GM18511 (cell line): ENCODE results near the gene STK32B.
"Not testable (repeated sequence)": the region's sequence is repeated elsewhere in the genome, so short reads cannot be mapped to it uniquely, and the experiment has no call there.

Source experiments
- ATAC-seq: cut with Tn5 transposase; IDR thresholded peaks from one replicate; pipeline ENCODE4 v1.9.1; 2021; ENCODE audit warnings: mild to moderate bottlenecking, moderate library complexity; ENCODE audit not compliant: unreplicated experiment

Gene STK32B

DNA sequence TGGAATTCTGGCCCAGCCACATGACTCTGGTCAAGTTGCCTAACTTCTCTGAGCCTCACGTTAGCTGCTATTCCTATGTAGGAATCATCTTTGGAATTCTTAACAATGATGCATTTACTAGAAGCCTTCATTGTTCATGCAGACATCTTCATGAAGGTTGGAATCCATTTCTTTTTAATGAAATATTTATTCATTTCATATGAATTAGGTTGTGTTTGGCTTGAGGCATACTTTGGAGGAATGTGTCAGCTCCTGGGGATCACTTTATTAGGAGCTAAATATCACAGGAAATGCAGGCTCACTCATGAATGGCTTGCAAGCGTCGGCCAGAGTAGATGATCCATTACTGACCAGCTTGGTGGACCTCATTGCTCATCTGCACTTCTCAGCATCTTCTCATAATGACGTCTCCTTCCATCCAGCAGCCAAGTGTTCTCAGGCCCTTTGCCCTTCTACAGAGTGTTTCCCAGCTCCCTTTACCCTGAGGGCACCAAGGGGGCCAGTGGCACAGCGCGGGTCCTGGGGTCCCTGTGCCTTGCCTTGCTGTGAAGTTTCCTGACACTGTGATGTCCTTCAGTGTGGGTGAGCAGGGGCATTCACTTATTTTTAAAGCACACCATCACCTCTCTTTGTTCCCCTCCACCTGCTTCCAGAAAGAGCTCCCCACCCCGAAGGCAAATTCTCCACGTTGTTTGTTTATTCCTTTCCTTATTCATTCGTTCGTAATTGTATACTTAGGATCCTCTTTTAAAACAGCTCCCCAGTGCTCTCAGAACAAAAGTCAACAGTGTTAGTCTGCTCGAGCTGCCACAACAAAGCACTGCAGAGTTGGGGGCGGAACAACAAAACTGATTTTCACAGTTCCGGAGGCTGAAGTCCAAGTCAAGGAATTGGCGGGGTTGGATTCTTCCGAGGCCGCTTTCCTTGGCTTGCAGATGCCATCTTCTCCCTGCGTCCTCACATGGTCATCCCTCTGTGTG lies 106.8 kb downstream of the STK32B start:
- ATAC-seq = no peak

DNA sequence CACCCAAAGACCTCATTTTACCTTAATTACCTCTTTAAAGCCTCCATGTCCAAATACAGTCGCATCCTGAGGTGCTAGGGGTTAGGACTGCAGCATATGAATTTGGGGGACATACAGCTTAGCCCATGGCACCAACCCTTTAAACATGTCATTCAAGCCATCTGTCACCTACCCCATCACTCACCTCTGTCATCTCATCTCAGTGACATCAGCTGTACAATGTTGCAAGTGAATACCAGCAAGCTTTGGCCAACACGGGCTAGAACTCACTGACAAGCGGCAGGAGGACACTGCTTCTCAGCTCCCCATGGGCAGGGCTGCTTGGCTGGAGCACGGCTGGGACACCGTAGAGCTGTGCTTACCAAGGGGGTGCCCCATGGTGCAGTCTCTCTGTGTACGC lies 107.5 kb downstream of the STK32B start:
- no peak for ATAC-seq

DNA sequence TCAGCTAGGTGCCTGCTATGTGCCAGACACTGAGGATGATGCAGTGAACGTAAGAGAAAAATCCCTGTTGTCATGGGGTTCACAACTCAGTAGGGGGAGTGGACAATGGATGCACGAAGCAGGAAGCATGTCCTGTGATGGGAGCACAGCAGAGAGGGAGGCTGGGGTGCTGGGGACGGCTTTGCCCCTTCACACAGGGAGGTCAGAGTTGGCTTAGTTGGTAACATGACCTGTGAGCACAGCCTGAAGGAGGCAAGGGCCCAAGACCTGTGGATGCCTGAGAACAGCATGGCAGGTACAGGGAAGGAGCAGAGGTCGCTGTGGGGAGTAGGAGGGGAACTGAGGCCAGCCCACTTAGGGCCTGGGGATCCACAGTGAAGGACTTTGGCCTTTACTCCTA lies 109.4 kb downstream of the STK32B start:
- ATAC-seq = no peak

DNA sequence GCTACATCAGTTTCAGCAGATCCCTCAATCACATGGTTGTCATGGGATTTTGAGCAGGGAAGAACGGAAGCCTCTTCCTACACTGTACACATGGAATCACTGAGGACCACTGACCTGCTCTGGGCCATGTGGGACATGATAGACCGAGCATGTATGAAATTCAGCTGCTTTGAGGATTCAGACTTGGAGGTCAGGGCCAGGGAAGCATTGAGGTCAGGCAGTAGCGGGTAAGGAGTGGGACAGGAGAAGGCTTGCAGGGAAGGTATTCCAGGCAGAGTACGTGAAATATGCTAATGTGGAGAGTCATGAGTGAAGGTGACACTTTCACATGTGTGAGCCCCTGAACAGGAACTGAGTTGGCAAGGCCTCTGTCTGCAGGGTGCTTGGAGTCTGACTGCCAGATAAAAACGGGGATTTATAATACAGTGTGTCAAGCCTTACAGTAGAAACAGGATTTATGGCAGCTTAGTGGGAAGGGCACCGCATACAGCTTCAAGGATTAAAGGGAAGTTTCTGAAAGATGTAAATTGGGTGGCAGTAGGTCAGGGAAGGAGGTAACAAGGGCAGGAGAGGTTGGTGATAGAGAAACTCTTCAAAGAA lies 111.7 kb downstream of the STK32B start:
- ATAC-seq = no peak

DNA sequence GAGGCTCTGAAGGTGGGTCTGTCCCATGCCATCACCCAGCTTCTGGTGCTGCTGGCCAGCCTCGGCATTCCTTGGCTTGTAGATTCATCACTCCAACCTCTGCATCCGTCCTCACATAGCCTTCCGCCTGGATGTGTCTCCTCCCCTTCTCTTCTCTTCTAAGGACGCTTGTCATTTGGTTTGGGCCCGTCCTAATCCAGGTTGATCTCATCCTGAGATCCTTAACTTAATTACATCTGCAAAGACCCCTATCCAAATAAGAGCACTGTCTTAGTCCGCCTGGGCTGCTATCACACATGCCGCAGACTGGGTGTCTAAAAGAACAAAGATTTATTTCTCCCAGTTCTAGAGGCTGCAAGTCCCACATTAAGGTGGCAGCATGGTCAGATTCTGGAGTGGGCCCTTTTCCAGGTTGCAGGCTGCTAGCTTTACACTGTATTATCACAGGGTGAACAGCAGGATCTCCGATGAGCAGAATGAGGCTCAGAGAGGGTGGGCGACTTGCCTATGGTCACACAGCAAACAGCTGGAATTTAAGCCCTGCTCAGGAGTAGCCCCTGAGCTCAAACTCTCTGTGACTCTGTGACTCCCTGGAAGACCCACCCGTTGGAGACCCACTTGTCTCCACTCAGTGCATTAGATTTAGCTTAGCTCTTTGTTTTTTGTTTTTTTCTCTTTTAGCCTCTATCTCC lies 113.1 kb downstream of the STK32B start:
- no peak for ATAC-seq

DNA sequence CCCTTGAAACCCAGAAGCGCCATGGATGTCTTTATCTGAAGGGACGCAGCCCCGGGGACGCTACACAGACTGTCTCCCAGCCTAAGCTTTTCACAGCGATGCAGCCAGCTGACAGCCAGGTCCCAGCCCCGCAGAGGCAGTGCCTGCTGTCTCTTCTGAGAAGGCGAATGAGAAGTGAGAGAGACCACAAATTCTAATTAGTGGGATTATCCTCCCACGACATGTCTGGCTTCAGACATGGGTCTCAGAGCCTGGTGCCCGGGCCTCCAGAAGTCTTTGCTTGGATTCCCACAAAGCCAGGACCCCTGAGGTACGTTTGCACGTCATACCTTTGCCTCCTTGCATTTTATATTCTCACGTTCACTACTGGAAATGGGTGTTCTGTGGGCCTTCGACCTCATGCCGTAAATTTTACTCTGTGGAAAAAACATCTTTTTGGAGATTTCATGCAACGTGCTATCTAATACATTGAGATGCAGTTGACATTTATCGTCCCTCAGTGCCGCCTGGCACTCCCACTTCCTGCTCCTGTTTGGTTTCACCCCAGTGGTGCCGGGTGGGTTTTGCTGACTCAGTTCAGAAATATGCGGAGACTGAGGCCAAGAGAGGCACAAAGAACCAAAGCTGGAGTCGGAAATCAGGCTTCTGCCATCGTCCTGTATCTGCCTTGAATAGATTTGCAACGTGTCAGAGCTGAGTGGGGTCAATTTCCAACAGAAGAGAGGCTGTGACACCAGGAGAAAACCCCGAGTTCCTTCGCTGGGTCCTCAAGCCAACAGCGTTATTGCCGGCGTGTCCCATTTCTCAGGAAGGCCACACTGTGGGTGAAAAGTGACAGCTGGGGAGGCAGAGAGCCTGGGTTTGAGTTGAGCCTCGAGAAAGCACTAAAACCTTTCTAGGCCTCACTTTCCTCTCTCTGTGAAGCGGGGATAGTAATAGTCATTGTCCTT lies 114.4 kb downstream of the STK32B start:
- ATAC-seq = no peak

DNA sequence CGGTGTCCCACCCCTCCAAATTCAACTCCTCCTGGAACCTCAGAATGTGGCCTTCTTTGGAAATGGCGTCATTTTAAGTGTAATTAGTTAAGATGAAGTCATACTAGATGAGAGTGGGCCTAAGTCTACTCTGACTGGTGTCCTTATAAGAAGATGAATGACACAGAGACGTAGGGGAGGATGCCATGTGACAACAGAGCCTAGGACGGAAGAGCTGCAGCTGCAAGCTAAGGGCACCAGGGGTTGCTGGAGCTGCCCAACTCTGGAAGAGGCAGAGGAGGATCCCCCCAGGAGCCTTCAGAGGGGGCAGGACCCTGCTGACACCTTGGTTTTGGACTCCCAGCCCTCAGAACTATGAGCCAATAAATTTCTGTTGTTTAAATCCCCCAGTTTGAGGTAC lies 115.1 kb downstream of the STK32B start:
- no peak for ATAC-seq

DNA sequence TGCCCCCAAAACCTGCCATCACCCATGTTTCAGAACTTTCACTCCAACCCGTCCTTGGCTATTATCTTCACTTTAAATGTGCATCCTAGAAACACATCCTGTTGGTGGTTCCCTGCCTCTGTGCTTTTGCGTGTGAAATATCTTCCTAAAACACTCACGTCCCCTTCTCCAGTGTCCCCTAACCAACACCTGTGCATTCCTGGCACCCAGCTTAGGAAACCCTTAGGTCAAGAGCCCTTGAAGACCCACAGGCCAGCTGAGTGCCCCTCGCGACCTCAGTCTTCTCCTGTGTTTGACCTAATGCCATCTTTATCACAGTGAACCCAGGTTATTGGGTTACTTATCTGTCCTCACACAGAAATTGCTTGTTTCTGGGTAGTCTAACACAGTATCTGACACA lies 117.6 kb downstream of the STK32B start:
- ATAC-seq = no peak

DNA sequence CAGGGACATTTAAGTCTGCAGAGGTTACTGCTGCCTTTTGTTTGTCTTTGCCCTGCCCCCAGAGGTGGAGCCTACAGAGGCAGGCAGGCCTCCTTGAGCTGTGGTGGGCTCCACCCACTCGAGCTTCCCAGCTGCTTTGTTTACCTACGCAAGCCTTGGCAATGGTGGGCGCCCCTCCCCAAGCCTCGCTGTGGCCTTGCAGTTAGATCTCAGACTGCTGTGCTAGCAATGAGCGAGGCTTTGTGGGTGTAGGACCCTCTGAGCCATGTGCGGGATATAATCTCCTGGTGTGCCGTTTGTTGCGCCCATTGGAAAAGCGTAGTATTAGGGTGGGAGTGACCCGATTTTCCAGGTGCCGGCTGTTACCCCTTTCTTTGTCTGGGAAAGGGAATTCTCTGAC lies 124.6 kb downstream of the STK32B start:
- not testable (repeated sequence) for ATAC-seq

DNA sequence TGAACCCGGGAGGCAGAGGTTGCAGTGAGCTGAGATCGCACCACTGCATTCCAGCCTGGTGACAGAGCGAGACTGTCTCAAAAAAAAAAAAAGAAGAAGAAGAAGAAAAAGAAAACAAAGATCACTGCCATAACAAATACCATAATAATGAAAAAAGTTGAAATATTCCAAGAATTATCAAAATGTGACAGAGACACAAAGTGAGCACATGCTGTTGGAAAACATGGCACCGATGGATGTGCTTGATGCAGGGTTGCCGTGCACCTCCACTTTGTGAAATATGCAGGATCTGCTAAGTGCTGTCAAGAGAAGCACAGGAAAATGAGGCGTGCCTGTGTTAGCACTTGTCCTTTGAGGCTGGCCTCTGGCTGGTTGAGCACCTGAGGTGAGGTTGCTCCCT lies 133.3 kb downstream of the STK32B start:
- no peak for ATAC-seq

DNA sequence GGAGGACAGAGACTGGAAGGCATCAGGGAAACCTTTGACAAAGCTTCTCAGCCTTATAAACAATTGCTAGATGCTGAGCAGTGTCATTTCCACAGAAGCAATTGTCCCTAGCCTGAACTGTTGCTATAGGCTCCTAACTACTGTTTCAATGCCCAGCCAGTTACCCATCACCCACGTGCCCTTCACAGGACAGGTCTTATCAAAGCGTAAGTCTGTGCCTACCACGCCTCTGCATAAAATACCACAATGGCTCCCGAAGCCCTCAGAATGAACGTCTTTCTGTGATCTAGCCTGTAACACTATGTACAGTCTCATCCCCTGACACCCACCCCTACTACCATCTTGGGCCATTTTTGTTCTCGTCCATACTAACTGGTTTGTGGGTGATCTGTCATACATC lies 134.3 kb downstream of the STK32B start:
- ATAC-seq = no peak

DNA sequence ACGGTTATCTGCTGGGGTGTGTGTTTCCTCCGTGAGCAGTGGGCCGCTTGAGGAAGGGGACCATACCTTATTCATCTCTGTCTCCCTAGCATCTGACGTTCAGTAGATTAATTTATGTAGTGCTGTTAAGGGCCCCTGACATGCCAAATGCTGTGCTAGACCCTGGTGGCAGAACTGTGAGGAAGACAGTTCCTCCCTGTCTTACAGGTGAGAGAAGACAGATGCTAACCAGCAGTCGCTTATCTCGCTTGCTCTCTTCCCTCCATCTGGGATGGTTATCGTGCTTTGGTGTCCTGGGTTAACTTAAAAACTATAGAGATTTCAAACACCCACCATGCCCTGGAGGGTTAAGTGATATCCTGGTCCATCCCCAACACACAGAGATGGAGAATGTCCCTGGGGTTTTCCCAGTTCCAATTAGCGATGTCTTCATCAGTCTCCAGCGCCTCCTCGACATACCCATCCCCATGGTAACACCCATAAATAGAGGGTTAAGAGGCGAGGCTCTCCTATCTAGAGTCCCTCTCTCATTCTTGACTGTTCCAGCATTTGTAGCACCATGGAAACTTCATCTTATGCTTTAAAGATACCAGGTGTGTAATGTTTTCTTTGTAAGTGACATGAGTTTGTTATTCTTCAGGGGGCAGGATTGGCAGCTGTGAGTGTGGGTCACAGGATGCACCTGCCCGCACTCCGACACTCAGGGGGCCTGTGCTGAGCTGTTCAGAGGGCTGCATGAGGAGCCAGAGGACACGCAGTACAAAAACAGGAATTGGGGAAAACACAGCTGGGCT lies 135.2 kb downstream of the STK32B start:
- no peak for ATAC-seq

DNA sequence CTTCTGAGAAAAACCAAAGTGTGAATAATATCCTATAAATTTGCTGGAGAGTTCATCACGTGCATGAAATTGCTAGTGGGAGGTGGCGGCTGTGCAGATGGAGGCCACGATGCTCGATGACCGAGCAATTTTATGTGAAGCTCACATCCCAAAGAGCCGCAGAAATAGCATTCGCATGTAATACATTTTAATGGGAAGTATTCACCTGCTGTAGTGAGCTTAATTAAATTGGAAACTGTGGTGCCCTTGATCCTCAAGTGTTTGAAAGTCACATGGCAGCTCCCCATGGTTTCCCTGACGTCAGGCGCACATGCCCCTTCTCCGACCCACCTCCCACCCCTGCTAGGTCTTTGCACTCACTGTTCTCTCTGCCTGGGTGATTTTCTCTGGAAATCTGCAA lies 136.8 kb downstream of the STK32B start:
- no peak for ATAC-seq

DNA sequence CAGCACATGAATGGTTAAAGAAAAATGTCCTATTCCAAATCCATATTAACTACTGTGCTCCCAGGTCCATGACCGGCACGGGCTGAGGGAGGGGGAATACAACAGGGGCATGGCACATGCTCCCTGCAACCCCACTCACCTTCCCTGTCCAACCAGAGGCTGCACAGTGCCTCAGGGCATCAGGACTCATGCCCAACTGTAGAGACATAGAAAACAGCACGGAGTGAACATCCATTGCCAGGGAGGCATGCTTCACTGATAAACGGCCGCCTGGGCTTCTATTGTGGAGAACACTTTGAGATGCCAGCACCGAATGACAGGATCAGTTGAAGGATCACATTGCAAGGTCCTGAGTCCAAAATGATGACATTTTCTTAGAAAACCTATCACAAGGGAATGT lies 140.6 kb downstream of the STK32B start:
- no peak for ATAC-seq

DNA sequence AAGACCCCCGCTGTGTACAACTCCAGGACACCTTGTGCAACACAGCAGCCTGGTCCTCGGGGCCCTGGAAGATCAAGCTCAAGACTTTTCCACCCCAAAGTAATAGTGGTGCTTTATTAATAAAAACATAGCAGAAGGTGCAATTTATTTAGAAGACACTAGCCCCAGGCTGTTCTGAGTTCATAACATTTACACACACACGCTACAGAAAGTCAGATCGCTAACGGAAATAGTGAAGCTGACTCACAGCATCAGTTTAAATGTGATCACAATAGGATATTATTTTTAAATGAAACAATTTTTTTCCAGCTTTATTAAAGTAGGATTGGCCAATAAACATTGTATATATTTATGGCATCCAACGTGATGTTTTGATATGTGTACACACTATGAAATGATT lies 141.0 kb downstream of the STK32B start:
- ATAC-seq = no peak

DNA sequence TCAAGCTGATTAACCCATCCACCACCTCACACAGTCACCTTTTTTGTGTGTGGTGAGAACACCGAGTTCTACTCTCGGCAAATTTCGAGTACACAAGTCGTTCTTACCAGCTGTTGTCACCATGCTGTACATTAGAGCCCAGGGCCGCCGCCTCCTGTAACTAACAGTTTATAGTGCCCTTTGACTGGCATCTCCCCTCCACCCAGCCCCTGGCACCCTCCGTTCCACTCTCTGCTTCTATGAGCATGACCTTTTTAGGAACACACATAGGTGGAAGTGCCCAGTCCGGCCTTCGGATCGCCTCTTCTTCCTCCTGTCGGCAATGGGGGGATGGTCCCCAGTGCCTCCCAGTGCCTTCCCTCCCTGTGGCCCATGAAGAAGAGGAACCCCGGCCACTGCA lies 141.4 kb downstream of the STK32B start:
- no peak for ATAC-seq

DNA sequence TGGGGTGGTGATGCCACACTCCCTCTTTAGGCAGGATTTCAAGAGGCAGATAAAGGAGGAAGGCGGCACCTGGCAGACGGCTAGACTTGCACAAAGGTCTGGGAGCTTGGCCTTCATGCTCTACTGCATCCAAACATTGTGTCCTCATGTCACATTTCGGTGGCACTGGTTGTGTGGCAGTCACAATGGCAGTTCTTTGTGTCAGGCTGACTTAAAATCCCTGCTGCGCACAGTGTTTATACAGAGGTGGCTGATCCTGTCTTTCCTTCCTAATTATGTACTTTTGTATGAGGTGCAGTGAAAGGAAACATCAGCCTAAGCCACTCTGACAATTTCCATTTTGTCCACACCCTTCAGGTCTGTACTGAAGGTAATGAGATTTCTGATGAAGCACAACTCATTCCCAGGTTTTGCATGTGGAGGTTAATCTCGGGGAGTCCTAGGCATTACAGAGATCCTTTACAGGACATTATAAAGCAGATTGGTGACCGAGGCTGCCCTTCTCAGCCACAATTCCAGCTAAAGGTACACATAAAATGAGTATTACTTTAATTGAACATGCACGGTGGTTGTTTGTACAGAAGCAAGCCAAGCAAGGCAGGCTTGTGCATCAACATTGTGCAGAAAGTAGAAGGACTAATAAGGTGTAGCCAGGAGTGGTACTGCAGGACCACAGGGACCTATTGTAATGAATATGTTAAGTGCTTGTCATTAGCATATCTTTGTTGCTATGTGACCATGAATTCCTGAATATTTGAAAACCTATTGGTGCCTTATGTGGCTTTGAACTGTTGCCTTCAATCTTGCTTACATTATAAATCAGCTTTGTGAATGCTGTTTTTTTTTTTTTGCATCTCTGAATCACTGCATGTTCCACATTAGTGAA lies 147.6 kb downstream of the STK32B start:
- no peak for ATAC-seq

DNA sequence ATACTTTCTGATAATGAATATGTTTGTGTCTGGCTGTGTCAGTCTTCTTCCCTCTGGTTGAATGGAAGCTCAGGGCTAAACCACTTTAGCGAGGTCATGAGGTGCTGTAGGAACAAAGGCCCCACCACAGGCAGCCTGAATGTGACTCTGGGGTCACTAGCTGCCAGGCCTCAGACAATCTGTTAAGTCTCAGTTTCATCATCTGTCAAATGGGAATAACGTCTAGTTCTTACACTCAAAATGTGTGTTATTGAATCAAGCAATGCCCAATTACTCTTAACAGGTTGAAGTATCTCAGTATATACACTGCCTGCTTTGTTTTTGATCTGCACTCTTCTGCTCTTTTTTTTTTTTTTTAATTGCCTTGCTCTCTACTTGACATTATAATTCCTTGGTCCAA lies 148.6 kb downstream of the STK32B start:
- no peak for ATAC-seq

DNA sequence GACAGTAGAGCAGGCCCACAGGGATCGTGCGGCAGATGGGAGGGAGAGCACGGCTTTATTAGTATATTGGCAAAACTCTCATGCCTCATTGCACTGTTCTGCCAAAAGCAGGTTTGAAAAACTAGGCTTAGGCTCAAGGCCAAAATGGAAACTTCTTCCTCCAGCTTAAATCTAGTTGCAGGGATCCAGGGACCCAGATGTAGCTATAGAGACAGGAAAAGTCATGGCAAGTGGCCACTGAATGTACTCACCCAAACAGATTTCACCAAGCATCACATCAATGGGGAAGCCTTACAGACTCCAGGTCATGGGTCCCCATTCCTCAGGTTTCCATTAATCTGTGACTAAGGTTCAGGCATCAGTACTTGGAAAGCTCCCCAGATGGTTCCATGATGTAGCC lies 149.2 kb downstream of the STK32B start:
- no peak for ATAC-seq
